ENCODE measurements around the gene TGFA.

The TGFA gene

GRCh38 chr2:70472221-70472890 is 81.3 kb downstream of the TGFA start:
- TF ChIP-seq TAF1 (IDR thresholded peaks at IDR 0.05; ENCODE audit: borderline replicate concordance, insufficient read depth, low read length) (no peak), POLR2AphosphoS5 (IDR thresholded peaks at IDR 0.05; ENCODE audit: low read depth, low read length) (no peak), FOXP2 (optimal IDR thresholded peaks at IDR 0.05; ENCODE audit: borderline replicate concordance, extremely low read depth, extremely low read length, insufficient read depth) (no peak), SIN3A (IDR thresholded peaks at IDR 0.05; ENCODE audit: borderline replicate concordance, insufficient read depth, low read length) (no peak)
- TF ChIP-seq, protein P1, sequence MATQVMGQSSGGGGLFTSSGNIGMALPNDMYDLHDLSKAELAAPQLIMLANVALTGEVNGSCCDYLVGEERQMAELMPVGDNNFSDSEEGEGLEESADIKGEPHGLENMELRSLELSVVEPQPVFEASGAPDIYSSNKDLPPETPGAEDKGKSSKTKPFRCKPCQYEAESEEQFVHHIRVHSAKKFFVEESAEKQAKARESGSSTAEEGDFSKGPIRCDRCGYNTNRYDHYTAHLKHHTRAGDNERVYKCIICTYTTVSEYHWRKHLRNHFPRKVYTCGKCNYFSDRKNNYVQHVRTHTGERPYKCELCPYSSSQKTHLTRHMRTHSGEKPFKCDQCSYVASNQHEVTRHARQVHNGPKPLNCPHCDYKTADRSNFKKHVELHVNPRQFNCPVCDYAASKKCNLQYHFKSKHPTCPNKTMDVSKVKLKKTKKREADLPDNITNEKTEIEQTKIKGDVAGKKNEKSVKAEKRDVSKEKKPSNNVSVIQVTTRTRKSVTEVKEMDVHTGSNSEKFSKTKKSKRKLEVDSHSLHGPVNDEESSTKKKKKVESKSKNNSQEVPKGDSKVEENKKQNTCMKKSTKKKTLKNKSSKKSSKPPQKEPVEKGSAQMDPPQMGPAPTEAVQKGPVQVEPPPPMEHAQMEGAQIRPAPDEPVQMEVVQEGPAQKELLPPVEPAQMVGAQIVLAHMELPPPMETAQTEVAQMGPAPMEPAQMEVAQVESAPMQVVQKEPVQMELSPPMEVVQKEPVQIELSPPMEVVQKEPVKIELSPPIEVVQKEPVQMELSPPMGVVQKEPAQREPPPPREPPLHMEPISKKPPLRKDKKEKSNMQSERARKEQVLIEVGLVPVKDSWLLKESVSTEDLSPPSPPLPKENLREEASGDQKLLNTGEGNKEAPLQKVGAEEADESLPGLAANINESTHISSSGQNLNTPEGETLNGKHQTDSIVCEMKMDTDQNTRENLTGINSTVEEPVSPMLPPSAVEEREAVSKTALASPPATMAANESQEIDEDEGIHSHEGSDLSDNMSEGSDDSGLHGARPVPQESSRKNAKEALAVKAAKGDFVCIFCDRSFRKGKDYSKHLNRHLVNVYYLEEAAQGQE (IDR thresholded peaks at IDR 0.05; ENCODE audit: insufficient read depth in 1 of 2, low read depth in 2 of 2, low read length in 2 of 2) = no peak

DNA sequence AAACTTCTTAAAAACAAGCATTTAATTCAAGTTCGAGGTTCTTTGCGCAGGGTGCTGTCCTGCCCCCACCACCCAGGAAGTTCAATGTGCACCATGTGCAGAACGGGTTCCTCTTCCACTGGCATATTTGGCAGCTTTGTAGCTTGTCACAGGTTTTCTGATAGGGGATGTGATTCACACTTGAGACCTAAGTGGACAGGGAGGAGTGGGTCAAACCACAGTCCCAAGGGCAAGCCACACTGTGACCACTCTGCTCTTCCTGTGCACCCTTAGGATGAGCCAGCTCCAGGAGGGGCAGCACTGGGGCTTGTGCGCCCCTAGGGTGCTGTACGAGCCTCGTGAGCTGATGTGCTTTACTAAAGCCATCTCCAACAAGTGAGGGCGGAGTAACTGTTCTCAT is 82.5 kb downstream of the TGFA start:
- no peak for TF ChIP-seq POLR2AphosphoS5 (IDR thresholded peaks at IDR 0.05; ENCODE audit: low read depth, low read length)
- TF ChIP-seq FOXP2 (optimal IDR thresholded peaks at IDR 0.05; ENCODE audit: borderline replicate concordance, extremely low read depth, extremely low read length, insufficient read depth) = no peak
- TF ChIP-seq SIN3A (IDR thresholded peaks at IDR 0.05; ENCODE audit: borderline replicate concordance, insufficient read depth, low read length) = no peak
- TF ChIP-seq TAF1 (IDR thresholded peaks at IDR 0.05; ENCODE audit: borderline replicate concordance, insufficient read depth, low read length) = no peak
- TF ChIP-seq, protein P1 (IDR thresholded peaks at IDR 0.05; ENCODE audit: insufficient read depth in 1 of 2, low read depth in 2 of 2, low read length in 2 of 2) = no peak

DNA sequence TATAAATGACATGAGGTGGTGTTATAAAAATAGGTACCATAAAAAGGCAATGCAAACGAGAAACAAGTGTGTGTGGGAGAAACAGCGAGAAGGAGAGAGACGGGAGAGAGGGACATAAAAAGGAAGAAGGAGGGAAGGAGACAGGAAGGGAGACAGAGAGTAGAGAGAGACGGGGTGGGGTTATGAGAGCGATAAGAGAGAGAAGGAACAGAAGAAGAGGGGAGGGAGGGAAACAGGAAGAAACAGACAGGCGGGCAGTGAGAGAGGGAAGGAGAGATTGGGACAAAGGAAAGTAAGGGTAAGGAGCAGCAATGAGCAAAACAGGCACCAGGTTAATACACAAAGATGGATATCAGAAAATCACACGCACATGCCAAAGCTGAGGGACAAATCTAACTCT is 83.7 kb downstream of the TGFA start:
- TF ChIP-seq SIN3A (IDR thresholded peaks at IDR 0.05; ENCODE audit: borderline replicate concordance, insufficient read depth, low read length) (no peak), TAF1 (IDR thresholded peaks at IDR 0.05; ENCODE audit: borderline replicate concordance, insufficient read depth, low read length) (no peak), POLR2AphosphoS5 (IDR thresholded peaks at IDR 0.05; ENCODE audit: low read depth, low read length) (no peak), FOXP2 (optimal IDR thresholded peaks at IDR 0.05; ENCODE audit: borderline replicate concordance, extremely low read depth, extremely low read length, insufficient read depth) (no peak)
- TF ChIP-seq, protein P1 (IDR thresholded peaks at IDR 0.05; ENCODE audit: insufficient read depth in 1 of 2, low read depth in 2 of 2, low read length in 2 of 2) = no peak

DNA sequence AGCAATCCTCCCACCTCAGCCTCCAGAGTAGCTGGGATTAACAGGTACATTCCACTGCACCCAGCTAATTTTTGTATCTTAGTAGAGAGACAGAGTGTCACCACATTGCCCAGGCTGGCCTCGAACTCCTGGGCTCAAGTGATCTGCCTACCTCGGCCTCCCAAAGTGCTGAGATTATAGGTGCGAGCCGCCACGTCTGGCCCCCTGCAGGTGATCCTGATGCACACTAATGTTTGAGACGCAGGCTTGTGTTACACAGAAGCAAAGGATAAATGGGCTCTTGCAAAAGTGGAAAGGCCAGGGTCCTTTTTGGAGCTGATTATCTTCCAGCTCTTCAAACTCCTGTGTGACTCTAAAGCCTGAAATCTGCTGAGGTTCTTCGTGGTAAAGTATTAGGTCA is 84.2 kb downstream of the TGFA start:
- no peak for TF ChIP-seq POLR2AphosphoS5 (IDR thresholded peaks at IDR 0.05; ENCODE audit: low read depth, low read length)
- no peak for TF ChIP-seq SIN3A (IDR thresholded peaks at IDR 0.05; ENCODE audit: borderline replicate concordance, insufficient read depth, low read length)
- TF ChIP-seq, protein P1 (IDR thresholded peaks at IDR 0.05; ENCODE audit: insufficient read depth in 1 of 2, low read depth in 2 of 2, low read length in 2 of 2) = no peak

- TF ChIP-seq, protein P1 (IDR thresholded peaks at IDR 0.05; ENCODE audit: insufficient read depth in 1 of 2, low read depth in 2 of 2, low read length in 2 of 2) = no peak
- TF ChIP-seq SIN3A (IDR thresholded peaks at IDR 0.05; ENCODE audit: borderline replicate concordance, insufficient read depth, low read length) (no peak), FOXP2 (optimal IDR thresholded peaks at IDR 0.05; ENCODE audit: borderline replicate concordance, extremely low read depth, extremely low read length, insufficient read depth) (no peak), POLR2AphosphoS5 (IDR thresholded peaks at IDR 0.05; ENCODE audit: low read depth, low read length) (no peak), TAF1 (IDR thresholded peaks at IDR 0.05; ENCODE audit: borderline replicate concordance, insufficient read depth, low read length) (no peak)
These were observed 84.7 kb downstream of the TGFA start for GRCh38 chr2:70468878-70469277.

Measured in PFSK-1 (cell line).